ENCODE data around the gene CFAP210.
"Not testable (repeated sequence)": the region's sequence is repeated elsewhere in the genome, so short reads cannot be mapped to it uniquely, and the experiment has no call there.

The CFAP210 gene

DNA sequence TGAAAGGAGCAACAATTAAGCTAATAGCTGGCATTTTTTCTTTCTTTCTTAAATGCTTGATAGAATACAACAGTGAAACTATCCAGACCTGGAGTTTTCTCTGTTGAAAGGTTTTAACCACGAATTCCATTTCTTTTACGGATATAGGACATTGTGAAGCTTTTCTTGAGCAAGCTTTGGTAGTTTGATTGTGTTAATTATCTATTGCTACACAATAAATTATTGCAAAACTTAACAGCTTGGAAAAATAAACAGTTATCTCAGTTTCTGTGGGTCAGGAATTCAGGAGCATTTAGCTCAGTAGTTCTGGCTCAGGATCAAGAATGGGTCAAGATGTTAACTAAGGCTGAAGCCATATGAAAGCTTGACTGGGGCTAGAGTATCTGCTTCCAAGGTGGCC lies 11.7 kb upstream of the CFAP210 start:
- no peak overlapping the region for H2AK5ac ChIP-seq (ENCODE audit: low read length)
- H3K27ac ChIP-seq (ENCODE audit: low read depth, low read length) = no peak overlapping the region
- WGBS (ENCODE audit: extremely low coverage, insufficient coverage, insufficient read length) = no CpG with 5 or more reads among the region's 2 CpGs
- no peaks in the 10 kb centered on the region for H3K27me3 ChIP-seq (ENCODE audit: insufficient read depth, low read length)
- no peak overlapping the region for H3K9ac ChIP-seq (ENCODE audit: low read length)
- no peak overlapping the region for H2AFZ ChIP-seq (ENCODE audit: insufficient read depth, low read length, poor library complexity)
- no peak overlapping the region for H2BK12ac ChIP-seq (ENCODE audit: low read length)
- H3K23ac ChIP-seq (ENCODE audit: low read length) = no peak overlapping the region
- peaks cover 0 to 2% of the 10 kb centered on the region in 2 experiments for H3K36me3 ChIP-seq (ENCODE audit: control insufficient read depth in 1 of 2, insufficient read depth in 2 of 2, low read length in 2 of 2)
- H3K4me2 ChIP-seq (ENCODE audit: low read length) = no peak overlapping the region
- H2BK5ac ChIP-seq (ENCODE audit: low read depth, low read length, poor library complexity) = no peak overlapping the region
- no peaks in the 10 kb centered on the region for H3K79me1 ChIP-seq (ENCODE audit: low read length)
- no peak for DNase-seq
- no peak overlapping the region for H2BK120ac ChIP-seq (ENCODE audit: insufficient read depth, low read length, poor library complexity)
- H3K9me3 ChIP-seq (ENCODE audit: insufficient read depth, low read depth, low read length) = no peaks in the 10 kb centered on the region
- H3K79me2 ChIP-seq (ENCODE audit: control insufficient read depth, insufficient read depth, low read length, poor library complexity) = no peaks in the 10 kb centered on the region
- H3K4me1 ChIP-seq (ENCODE audit: control insufficient read depth in 1 of 2, insufficient read depth in 2 of 2, low read length in 2 of 2) = no peaks in the 10 kb centered on the region
- no peak overlapping the region for H3K14ac ChIP-seq (ENCODE audit: low read length)
- H4K8ac ChIP-seq (ENCODE audit: low read depth, low read length) = no peak overlapping the region
- H3K4ac ChIP-seq (ENCODE audit: low read depth, low read length) = no peak overlapping the region
- H3K4me3 ChIP-seq (ENCODE audit: low read depth, low read length) = no peak overlapping the region
- H4K91ac ChIP-seq (ENCODE audit: low read depth, low read length) = no peak overlapping the region
- no peak overlapping the region for H4K12ac ChIP-seq (ENCODE audit: low read depth, low read length)
- H3K18ac ChIP-seq (ENCODE audit: low read length) = no peak overlapping the region

DNA sequence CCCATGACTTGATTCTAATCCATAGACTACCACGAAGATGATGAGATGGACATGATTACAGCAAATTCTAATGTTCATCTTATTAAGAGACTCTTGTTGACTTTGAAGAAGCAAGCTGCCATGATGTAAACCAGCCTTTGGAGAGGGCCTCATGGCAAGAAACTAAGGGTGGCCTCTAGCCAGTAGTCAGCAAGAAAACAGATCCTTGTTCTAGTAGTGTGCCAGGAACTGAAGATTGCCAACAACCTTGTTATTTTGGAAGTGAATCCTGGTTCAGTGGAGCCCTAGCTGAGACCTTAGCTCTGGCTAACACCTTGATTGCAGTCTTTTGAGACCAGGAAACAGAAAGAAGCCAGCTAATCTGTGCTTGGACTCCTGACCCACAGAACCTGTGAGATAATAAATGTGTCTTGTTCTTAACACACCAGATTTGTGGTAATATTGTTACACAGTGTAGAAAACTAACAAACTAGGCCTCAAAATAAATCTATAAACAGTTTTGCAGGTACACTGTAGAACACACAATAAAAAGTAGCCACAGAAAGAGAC lies 10.0 kb upstream of the CFAP210 start:
- no peak overlapping the region for H4K91ac ChIP-seq (ENCODE audit: low read depth, low read length)
- WGBS (ENCODE audit: extremely low coverage, insufficient coverage, insufficient read length) = no CpG with 5 or more reads among the region's 1 CpG
- no peak overlapping the region for H3K23ac ChIP-seq (ENCODE audit: low read length)
- no peaks in the 10 kb centered on the region for H3K79me2 ChIP-seq (ENCODE audit: control insufficient read depth, insufficient read depth, low read length, poor library complexity)
- DNase-seq = no peak
- H2BK5ac ChIP-seq (ENCODE audit: low read depth, low read length, poor library complexity) = no peak overlapping the region
- H3K9me3 ChIP-seq (ENCODE audit: insufficient read depth, low read depth, low read length) = no peaks in the 10 kb centered on the region
- H3K4ac ChIP-seq (ENCODE audit: low read depth, low read length) = no peak overlapping the region
- H2BK120ac ChIP-seq (ENCODE audit: insufficient read depth, low read length, poor library complexity) = no peak overlapping the region
- no peak overlapping the region for H2AFZ ChIP-seq (ENCODE audit: insufficient read depth, low read length, poor library complexity)
- H3K4me3 ChIP-seq (ENCODE audit: low read depth, low read length) = no peak overlapping the region
- H2BK12ac ChIP-seq (ENCODE audit: low read length) = no peak overlapping the region
- H3K27me3 ChIP-seq (ENCODE audit: insufficient read depth, low read length) = no peaks in the 10 kb centered on the region
- H4K12ac ChIP-seq (ENCODE audit: low read depth, low read length) = no peak overlapping the region
- no peaks in the 10 kb centered on the region for H3K79me1 ChIP-seq (ENCODE audit: low read length)
- no peak overlapping the region for H2AK5ac ChIP-seq (ENCODE audit: low read length)
- no peak overlapping the region for H3K9ac ChIP-seq (ENCODE audit: low read length)
- H3K4me2 ChIP-seq (ENCODE audit: low read length) = no peak overlapping the region
- no peak overlapping the region for H3K18ac ChIP-seq (ENCODE audit: low read length)
- H3K27ac ChIP-seq (ENCODE audit: low read depth, low read length) = no peak overlapping the region
- H3K36me3 ChIP-seq (ENCODE audit: control insufficient read depth in 1 of 2, insufficient read depth in 2 of 2, low read length in 2 of 2) = peaks cover 0 to 2% of the 10 kb centered on the region in 2 experiments
- no peaks in the 10 kb centered on the region for H3K4me1 ChIP-seq (ENCODE audit: control insufficient read depth in 1 of 2, insufficient read depth in 2 of 2, low read length in 2 of 2)
- no peak overlapping the region for H4K8ac ChIP-seq (ENCODE audit: low read depth, low read length)
- no peak overlapping the region for H3K14ac ChIP-seq (ENCODE audit: low read length)

DNA sequence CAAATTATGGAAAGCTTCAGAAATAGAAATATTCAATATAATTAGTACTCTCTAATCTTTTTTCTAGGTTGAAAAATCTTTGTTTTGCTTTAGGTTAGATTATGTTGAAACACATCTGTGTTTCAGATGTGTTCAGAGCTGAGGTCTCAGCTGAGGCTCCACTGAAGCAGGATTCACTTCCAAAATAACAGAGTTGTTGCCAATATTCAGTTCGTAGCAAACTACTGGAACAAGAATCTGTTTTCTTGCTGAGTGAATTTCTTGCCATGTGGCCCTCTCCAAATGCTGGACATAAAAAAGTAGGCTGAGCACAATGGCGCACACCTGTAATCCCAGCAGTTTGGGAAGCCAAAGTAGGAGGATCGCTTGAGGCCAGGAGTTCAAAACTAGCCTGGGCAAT lies 8.8 kb upstream of the CFAP210 start:
- Histone ChIP-seq H2BK12ac (ENCODE audit: low read length) (no peak overlapping the region), H2AFZ (ENCODE audit: insufficient read depth, low read length, poor library complexity) (no peak overlapping the region), H3K4me2 (ENCODE audit: low read length) (no peak overlapping the region), H3K27ac (ENCODE audit: low read depth, low read length) (no peak overlapping the region), H2BK5ac (ENCODE audit: low read depth, low read length, poor library complexity) (no peak overlapping the region), H4K8ac (ENCODE audit: low read depth, low read length) (no peak overlapping the region), H3K27me3 (ENCODE audit: insufficient read depth, low read length) (no peaks in the 10 kb centered on the region), H3K79me1 (ENCODE audit: low read length) (no peaks in the 10 kb centered on the region), H2AK5ac (ENCODE audit: low read length) (no peak overlapping the region), H3K4me1 (ENCODE audit: control insufficient read depth in 1 of 2, insufficient read depth in 2 of 2, low read length in 2 of 2) (no peaks in the 10 kb centered on the region), H2BK120ac (ENCODE audit: insufficient read depth, low read length, poor library complexity) (no peak overlapping the region), H3K4me3 (ENCODE audit: low read depth, low read length) (no peak overlapping the region), H3K36me3 (ENCODE audit: control insufficient read depth in 1 of 2, insufficient read depth in 2 of 2, low read length in 2 of 2) (peaks cover 2% of the 10 kb centered on the region in 2 experiments), H3K79me2 (ENCODE audit: control insufficient read depth, insufficient read depth, low read length, poor library complexity) (no peaks in the 10 kb centered on the region), H4K12ac (ENCODE audit: low read depth, low read length) (no peak overlapping the region), H3K18ac (ENCODE audit: low read length) (no peak overlapping the region), H3K9me3 (ENCODE audit: insufficient read depth, low read depth, low read length) (no peaks in the 10 kb centered on the region), H3K4ac (ENCODE audit: low read depth, low read length) (no peak overlapping the region), H4K91ac (ENCODE audit: low read depth, low read length) (no peak overlapping the region), H3K14ac (ENCODE audit: low read length) (no peak overlapping the region), H3K23ac (ENCODE audit: low read length) (no peak overlapping the region), H3K9ac (ENCODE audit: low read length) (no peak overlapping the region)
- DNase-seq = no peak
- WGBS (ENCODE audit: extremely low coverage, insufficient coverage, insufficient read length) = no CpG with 5 or more reads among the region's 3 CpGs

DNA sequence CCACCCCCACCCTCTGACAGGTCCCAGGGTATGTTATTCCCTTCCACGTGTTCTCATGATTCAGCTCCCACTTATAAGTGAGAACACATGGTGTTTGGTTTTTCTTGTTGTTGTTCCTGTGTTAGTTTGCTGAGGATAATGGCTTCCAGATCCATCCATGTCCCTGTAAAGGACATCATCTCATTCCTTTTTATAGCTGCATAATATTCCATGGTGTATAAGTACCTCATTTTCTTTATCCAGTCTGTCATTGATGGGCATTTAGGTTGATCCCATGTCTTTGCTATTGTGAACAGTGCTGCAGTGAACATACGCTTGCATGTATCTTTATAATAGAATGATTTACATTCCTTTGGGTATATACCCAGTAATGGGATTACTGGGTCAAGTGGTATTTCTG lies 5.0 kb upstream of the CFAP210 start:
- H4K12ac ChIP-seq (ENCODE audit: low read depth, low read length); H3K27me3 ChIP-seq (ENCODE audit: insufficient read depth, low read length); H3K27ac ChIP-seq (ENCODE audit: low read depth, low read length); H3K4me2 ChIP-seq (ENCODE audit: low read length); H3K79me2 ChIP-seq (ENCODE audit: control insufficient read depth, insufficient read depth, low read length, poor library complexity); H3K36me3 ChIP-seq (ENCODE audit: control insufficient read depth in 1 of 2, insufficient read depth in 2 of 2, low read length in 2 of 2); H2AFZ ChIP-seq (ENCODE audit: insufficient read depth, low read length, poor library complexity); H2AK5ac ChIP-seq (ENCODE audit: low read length); H2BK120ac ChIP-seq (ENCODE audit: insufficient read depth, low read length, poor library complexity); H2BK12ac ChIP-seq (ENCODE audit: low read length); H3K4me1 ChIP-seq (ENCODE audit: control insufficient read depth in 1 of 2, insufficient read depth in 2 of 2, low read length in 2 of 2); H2BK5ac ChIP-seq (ENCODE audit: low read depth, low read length, poor library complexity); H3K4me3 ChIP-seq (ENCODE audit: low read depth, low read length); H3K9me3 ChIP-seq (ENCODE audit: insufficient read depth, low read depth, low read length); H3K4ac ChIP-seq (ENCODE audit: low read depth, low read length); H4K8ac ChIP-seq (ENCODE audit: low read depth, low read length); H3K18ac ChIP-seq (ENCODE audit: low read length); H3K9ac ChIP-seq (ENCODE audit: low read length); H4K91ac ChIP-seq (ENCODE audit: low read depth, low read length); H3K79me1 ChIP-seq (ENCODE audit: low read length); H3K23ac ChIP-seq (ENCODE audit: low read length); DNase-seq; H3K14ac ChIP-seq (ENCODE audit: low read length): not testable (repeated sequence)
- no CpG with 5 or more reads among the region's 2 CpGs for WGBS (ENCODE audit: extremely low coverage, insufficient coverage, insufficient read length)
